ENCODE measurements around the gene NDUFB10. TPM values are rescaled to one million over a fixed set of nuclear protein-coding genes. Genes with fewer than 3 reads are reported as not detected.
A peak's percentile ranks its signal among the peaks of the same experiment; 100 is the strongest.

Gene NDUFB10
- total RNA-seq, 4 donors from 2014 or later = 174 to 325 (median 284) TPM

DNA sequence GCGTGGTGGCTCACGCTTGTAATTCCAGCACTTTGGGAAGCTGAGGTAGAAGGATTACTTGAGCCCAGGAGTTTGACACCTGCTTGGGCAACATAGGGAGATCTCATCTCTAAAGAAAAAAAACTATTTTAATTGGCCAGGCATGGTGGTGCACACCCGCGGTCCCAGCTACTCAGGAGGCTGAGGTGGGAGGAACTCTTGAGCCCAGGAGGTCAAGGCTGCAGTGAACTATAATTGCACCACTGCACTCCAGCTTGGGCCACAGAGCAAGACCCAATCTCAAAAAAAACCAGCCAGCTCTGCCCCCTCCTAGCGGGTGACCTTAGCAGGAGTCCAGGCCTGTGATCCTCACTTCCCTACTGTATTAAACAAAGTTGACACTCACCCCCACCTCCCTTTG is 35.2 kb upstream of the NDUFB10 start:
- intact Hi-C loops (cut with DNase I) = no loop called here
- Histone ChIP-seq H3K4me3 (replicated peaks in 1 of 3) (no peak overlapping the region), H3K4me1 (peaks cover 0 to 11% of the 10 kb centered on the region in 2 donors), H3K9me3 (no peaks in the 10 kb centered on the region), H3K27ac (no peak overlapping the region), H3K27me3 (peaks cover 7% of the 10 kb centered on the region), H3K36me3 (no peaks in the 10 kb centered on the region)
- DNase-seq = no peak
- TF ChIP-seq POLR2A (IDR thresholded peaks at IDR 0.05) (no peak), CTCF (IDR thresholded peaks at IDR 0.05) (no peak)
- WGBS, 2 donors = 82 to 86% methylated on average over 5 of the region's 5 CpGs

- Histone ChIP-seq H3K27me3 (no peaks in the 10 kb centered on the region), H3K4me1 (peaks cover 0 to 19% of the 10 kb centered on the region in 2 donors), H3K36me3 (no peaks in the 10 kb centered on the region), H3K9me3 (no peaks in the 10 kb centered on the region), H3K4me3 (replicated peaks in 1 of 3) (no peak overlapping the region), H3K27ac (peak overlapping the region in 1 of 3 donors; percentile 10)
- DNase-seq = peak in 1 of 2 donors; percentile 23
- 34 to 39% methylated on average over 7 to 11 of the region's 11 CpGs for WGBS, 2 donors
- TF ChIP-seq POLR2A (IDR thresholded peaks at IDR 0.05) (no peak), CTCF (IDR thresholded peaks at IDR 0.05) (no peak)
- intact Hi-C loops (cut with DNase I) = loop anchor here (2.0 kb wide), 1 partner anchor 63 kb away; no protein-coding TSS in a partner anchor
These were observed 33.1 kb upstream of the NDUFB10 start for GRCh38 chr16:1926271-1926670.

- Histone ChIP-seq H3K9me3 (no peaks in the 10 kb centered on the region), H3K4me1 (peaks cover 0 to 16% of the 10 kb centered on the region in 2 donors), H3K36me3 (no peaks in the 10 kb centered on the region), H3K27ac (peak overlapping the region in 2 of 3 donors; percentile 57 to 76), H3K4me3 (replicated peaks in 1 of 3) (peak overlapping the region in 2 of 3 donors; percentile 14 to 69), H3K27me3 (no peaks in the 10 kb centered on the region)
- intact Hi-C loops (cut with DNase I) = no loop called here
- TF ChIP-seq CTCF (IDR thresholded peaks at IDR 0.05) = no peak
- TF ChIP-seq POLR2A (IDR thresholded peaks at IDR 0.05) = no peak
- WGBS, 2 donors = 28 to 41% methylated on average over 7 to 9 of the region's 11 CpGs
- peak in 1 of 2 donors; percentile 44 for DNase-seq
These were observed 30.2 kb upstream of the NDUFB10 start for GRCh38 chr16:1929105-1929504.

GRCh38 chr16:1929578-1930337 is 29.6 kb upstream of the NDUFB10 start:
- Histone ChIP-seq H3K27me3 (no peaks in the 10 kb centered on the region), H3K4me1 (peaks cover 0 to 16% of the 10 kb centered on the region in 2 donors), H3K9me3 (no peaks in the 10 kb centered on the region), H3K4me3 (replicated peaks in 1 of 3) (peak overlapping the region in 2 of 3 donors; percentile 14 to 69), H3K36me3 (no peaks in the 10 kb centered on the region), H3K27ac (peak overlapping the region in 2 of 3 donors; percentile 57 to 76)
- peak; percentile 88 to 90 for DNase-seq
- WGBS, 2 donors = 36 to 90% methylated on average over 6 to 17 of the region's 70 CpGs
- peak in 1 of 2 donors; percentile 44 for TF ChIP-seq POLR2A (IDR thresholded peaks at IDR 0.05)
- peak; percentile 36 to 100 (median 100) for TF ChIP-seq CTCF (IDR thresholded peaks at IDR 0.05)
- intact Hi-C loops (cut with DNase I) = no loop called here

DNA sequence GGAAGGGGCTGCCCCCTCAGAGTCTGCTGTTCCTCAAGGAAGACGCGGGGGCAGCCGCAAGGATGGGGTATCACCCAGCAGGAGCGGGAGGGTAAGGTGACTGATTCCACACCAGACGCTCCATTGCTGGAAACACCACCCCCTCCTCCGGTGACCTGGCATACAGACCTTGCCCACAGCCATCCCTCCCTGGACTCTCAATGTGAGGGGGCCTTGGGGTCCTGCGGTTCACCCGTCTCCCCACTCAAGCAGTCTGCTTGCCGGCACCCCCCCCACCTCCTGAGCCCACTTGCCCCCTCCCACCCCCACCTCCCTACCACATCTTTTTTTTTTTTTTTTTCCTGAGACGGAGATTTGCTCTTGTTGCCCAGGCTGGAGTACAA is 29.0 kb upstream of the NDUFB10 start:
- H3K4me1 ChIP-seq = peaks cover 0 to 16% of the 10 kb centered on the region in 2 donors
- H3K36me3 ChIP-seq = no peaks in the 10 kb centered on the region
- 81 to 88% methylated on average over 9 to 10 of the region's 10 CpGs for WGBS, 2 donors
- H3K4me3 ChIP-seq (replicated peaks in 1 of 3) = no peak overlapping the region
- TF ChIP-seq CTCF (IDR thresholded peaks at IDR 0.05) = no peak
- TF ChIP-seq POLR2A (IDR thresholded peaks at IDR 0.05) = no peak
- no peaks in the 10 kb centered on the region for H3K27me3 ChIP-seq
- H3K27ac ChIP-seq = no peak overlapping the region
- no peaks in the 10 kb centered on the region for H3K9me3 ChIP-seq
- intact Hi-C loops (cut with DNase I) = no loop called here
- no peak for DNase-seq
